ENCODE data around the gene PGGHG.

Gene PGGHG

GRCh38 chr11:288478-289397, at the start of gene PGGHG:
Gene PGGHG, plus strand, starts transcription at chr11:289126. Its CDS starts 691 bp downstream, at chr11:289817.
- DNase-seq: no peak

- DNase-seq: no peak
Observed at GRCh38 chr11:240315-240714, 48.6 kb upstream of the PGGHG start.

GRCh38 chr11:241634-242033, 47.3 kb upstream of the PGGHG start:
- no peak for DNase-seq

- no peak for DNase-seq
Observed at GRCh38 chr11:244376-244775, 44.5 kb upstream of the PGGHG start.

GRCh38 chr11:249062-249461, 39.9 kb upstream of the PGGHG start:
- DNase-seq: no peak

- DNase-seq: no peak
Observed at GRCh38 chr11:250274-250673, 38.7 kb upstream of the PGGHG start.

GRCh38 chr11:250740-251299, 38.1 kb upstream of the PGGHG start:
- DNase-seq: peak; percentile 73

GRCh38 chr11:251550-251949, 37.4 kb upstream of the PGGHG start:
- DNase-seq: no peak

- no peak for DNase-seq
Observed at GRCh38 chr11:252666-253065, 36.3 kb upstream of the PGGHG start.

- no peak for DNase-seq
Observed at GRCh38 chr11:253160-253885, 35.6 kb upstream of the PGGHG start.

GRCh38 chr11:253886-254270, 35.0 kb upstream of the PGGHG start:
- DNase-seq: no peak

- DNase-seq: no peak
Observed at GRCh38 chr11:255176-255575, 33.8 kb upstream of the PGGHG start.

GRCh38 chr11:255816-256215, 33.1 kb upstream of the PGGHG start:
- DNase-seq: no peak

GRCh38 chr11:256952-257737, 31.8 kb upstream of the PGGHG start:
- no peak for DNase-seq

GRCh38 chr11:257766-258493, 31.0 kb upstream of the PGGHG start:
- DNase-seq: no peak

- no peak for DNase-seq
Observed at GRCh38 chr11:259413-259812, 29.5 kb upstream of the PGGHG start.

- DNase-seq: no peak
Observed at GRCh38 chr11:261624-262023, 27.3 kb upstream of the PGGHG start.

- no peak for DNase-seq
Observed at GRCh38 chr11:266676-267439, 22.1 kb upstream of the PGGHG start.

- DNase-seq: no peak
Observed at GRCh38 chr11:267491-267994, 21.4 kb upstream of the PGGHG start.

GRCh38 chr11:268716-269145, 20.2 kb upstream of the PGGHG start:
- DNase-seq: peak; percentile 63
